ENCODE measurements around the gene OLFM2.
"Not testable (repeated sequence)": the region's sequence is repeated elsewhere in the genome, so short reads cannot be mapped to it uniquely, and the experiment has no call there.

OLFM2 gene

DNA sequence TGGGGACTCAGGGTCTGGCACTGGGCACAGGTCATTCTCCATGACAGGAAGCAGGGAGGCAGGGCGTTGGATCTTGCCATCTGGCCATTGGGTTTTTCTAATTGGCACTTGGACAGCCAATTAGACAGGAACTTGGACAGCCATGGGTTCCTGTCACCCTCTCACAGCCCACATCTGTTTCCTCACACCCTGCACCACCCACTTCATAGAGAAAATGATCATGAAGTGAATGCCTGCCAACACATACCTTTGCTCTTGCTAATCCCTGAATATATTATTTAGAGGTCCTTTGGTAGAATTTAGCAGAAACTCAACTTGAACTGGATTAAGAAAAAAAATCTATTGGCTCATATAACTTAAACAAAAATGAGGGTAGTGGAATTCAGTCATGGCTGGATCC lies 4.9 kb upstream of the OLFM2 start:
- Histone ChIP-seq H3K4me3 (ENCODE audit: low read length) (no peak overlapping the region), H3K9me3 (replicated peaks; ENCODE audit: low read length) (peaks cover 6% of the 10 kb centered on the region), H3K4me1 (ENCODE audit: control insufficient read depth, insufficient read depth, low read length) (peaks cover 21% of the 10 kb centered on the region), H3K27me3 (ENCODE audit: control insufficient read depth, insufficient read depth, low read length) (peaks cover 14% of the 10 kb centered on the region), H3K4me2 (ENCODE audit: low read length) (no peak overlapping the region), H3K9ac (ENCODE audit: low read depth, low read length) (no peak overlapping the region), H3K36me3 (ENCODE audit: insufficient read depth, low read length) (no peaks in the 10 kb centered on the region)

DNA sequence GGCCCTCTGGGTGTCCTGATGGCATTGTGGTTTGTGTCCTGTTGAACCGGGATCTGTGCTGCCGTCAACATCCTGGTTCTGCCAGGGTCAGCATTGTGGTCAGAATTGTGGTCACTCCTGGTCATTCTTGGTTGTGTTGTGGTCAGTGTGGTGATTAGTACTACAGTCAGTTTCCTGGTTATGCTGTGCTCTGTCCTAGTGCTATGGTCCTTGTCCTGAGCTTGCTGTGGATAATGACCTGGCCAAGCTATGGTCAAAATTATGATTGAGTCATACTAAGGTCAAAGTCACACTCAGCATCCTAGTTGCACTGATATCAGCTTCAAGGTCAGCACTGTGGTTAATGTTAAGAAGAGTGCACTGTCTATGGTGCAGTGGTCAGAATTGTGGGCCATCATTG lies 4.5 kb upstream of the OLFM2 start:
- Histone ChIP-seq H3K27me3 (ENCODE audit: control insufficient read depth, insufficient read depth, low read length) (peaks cover 15% of the 10 kb centered on the region), H3K9me3 (replicated peaks; ENCODE audit: low read length) (peaks cover 6% of the 10 kb centered on the region), H3K9ac (ENCODE audit: low read depth, low read length) (no peak overlapping the region), H3K36me3 (ENCODE audit: insufficient read depth, low read length) (no peaks in the 10 kb centered on the region), H3K4me3 (ENCODE audit: low read length) (no peak overlapping the region), H3K4me1 (ENCODE audit: control insufficient read depth, insufficient read depth, low read length) (peaks cover 17% of the 10 kb centered on the region), H3K4me2 (ENCODE audit: low read length) (no peak overlapping the region)

DNA sequence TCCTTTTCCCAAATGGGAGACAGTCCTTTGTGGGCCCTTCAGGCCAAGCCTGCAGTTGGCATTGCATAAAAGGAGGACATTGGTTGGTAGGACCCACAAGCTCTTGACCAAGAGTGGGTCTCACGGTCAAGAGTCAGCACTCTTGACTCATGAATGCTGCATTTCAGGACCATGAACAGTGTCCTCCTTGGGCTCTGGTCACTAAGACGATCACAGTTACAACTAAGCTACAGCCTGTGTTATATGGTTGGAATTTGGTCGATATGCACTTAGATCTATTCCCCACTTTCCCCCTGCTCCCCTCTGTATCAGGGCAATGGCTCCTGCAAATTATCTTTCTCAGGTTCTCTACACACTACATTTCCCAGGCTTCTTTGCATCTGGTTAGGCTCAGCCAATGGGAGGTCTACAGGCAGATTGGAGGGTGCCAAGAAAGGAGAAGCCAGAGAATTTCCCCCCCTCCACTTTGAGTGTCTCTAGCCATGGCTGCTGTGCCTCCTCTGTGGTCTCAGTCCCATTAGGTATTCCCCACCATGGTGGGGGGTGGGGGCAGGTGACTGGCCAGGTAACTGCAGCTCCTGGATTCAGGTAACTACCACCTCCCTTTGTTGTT lies 3.1 kb upstream of the OLFM2 start:
- no peak overlapping the region for H3K9ac ChIP-seq (ENCODE audit: low read depth, low read length)
- H3K36me3 ChIP-seq (ENCODE audit: insufficient read depth, low read length): no peaks in the 10 kb centered on the region
- peaks cover 6% of the 10 kb centered on the region for H3K4me1 ChIP-seq (ENCODE audit: control insufficient read depth, insufficient read depth, low read length)
- H3K4me3 ChIP-seq (ENCODE audit: low read length): no peak overlapping the region
- peaks cover 28% of the 10 kb centered on the region for H3K27me3 ChIP-seq (ENCODE audit: control insufficient read depth, insufficient read depth, low read length)
- H3K9me3 ChIP-seq (replicated peaks; ENCODE audit: low read length): peaks cover 6% of the 10 kb centered on the region
- no peak overlapping the region for H3K4me2 ChIP-seq (ENCODE audit: low read length)

DNA sequence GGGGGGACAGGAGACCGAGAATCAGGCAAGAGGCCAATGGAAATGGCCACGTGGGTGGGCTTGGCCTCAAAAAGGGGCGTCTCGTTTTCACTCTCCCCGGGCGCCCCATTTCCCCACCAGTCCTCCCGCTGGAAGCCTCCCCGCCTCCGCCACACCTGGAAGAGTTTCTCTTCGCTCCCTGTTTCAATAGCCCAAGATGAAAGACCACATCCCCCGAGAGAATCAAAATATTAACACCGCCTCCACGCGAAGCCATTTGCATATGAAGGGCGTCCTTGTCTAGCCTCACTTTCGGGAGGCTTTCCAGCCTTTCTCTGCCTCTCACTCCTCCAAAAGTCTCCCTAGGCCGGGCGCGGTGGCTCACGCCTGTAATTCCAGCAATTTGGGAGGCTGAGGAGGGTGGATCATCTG lies 691 bp upstream of the OLFM2 start:
- Histone ChIP-seq H3K4me2 (ENCODE audit: low read length) (no peak overlapping the region), H3K9ac (ENCODE audit: low read depth, low read length) (no peak overlapping the region), H3K9me3 (replicated peaks; ENCODE audit: low read length) (peaks cover 5% of the 10 kb centered on the region), H3K36me3 (ENCODE audit: insufficient read depth, low read length) (no peaks in the 10 kb centered on the region), H3K4me3 (ENCODE audit: low read length) (no peak overlapping the region), H3K4me1 (ENCODE audit: control insufficient read depth, insufficient read depth, low read length) (peaks cover 6% of the 10 kb centered on the region), H3K27me3 (ENCODE audit: control insufficient read depth, insufficient read depth, low read length) (peaks cover 34% of the 10 kb centered on the region)

DNA sequence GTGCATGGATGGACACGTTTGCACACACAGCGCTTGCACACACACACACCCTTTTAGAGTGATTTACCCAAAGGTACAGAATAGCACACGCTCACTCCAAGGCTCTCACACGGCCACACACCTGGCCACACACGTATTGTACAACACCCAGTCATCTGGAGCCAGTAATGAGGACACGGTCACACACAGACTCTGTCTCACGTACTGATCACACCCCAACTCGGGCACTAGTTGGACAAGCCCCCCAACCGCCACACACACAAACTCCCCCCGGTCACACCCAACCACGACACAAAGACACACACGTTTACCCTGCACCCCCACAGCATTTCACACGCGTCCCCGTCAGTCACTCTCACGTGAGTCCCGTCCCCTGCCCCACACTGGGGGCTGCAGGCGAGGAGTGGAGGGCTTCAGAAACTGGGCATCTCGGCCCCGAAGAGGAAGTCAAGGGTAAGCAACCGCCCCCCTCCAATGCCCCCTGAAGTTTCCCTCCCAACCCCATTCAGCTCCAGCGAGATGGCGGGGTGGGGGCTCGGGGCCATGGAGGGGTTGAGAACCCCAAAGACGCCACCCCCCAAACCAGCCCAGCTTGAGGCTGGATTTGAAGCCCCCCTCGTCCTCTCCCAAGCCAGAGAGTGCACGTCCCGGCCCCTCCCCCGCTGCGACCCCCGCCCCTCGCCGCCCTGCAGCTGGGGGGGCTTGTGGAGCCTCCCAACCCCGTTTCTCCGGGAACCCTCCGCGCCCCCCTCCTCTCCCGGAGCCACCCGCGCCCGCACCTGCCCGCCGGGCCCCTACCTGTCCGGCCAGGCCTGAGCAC lies 599 bp downstream of the OLFM2 start:
- no peak overlapping the region for H3K4me2 ChIP-seq (ENCODE audit: low read length)
- no peaks in the 10 kb centered on the region for H3K9me3 ChIP-seq (replicated peaks; ENCODE audit: low read length)
- peaks cover 3% of the 10 kb centered on the region for H3K4me1 ChIP-seq (ENCODE audit: control insufficient read depth, insufficient read depth, low read length)
- no peak overlapping the region for H3K4me3 ChIP-seq (ENCODE audit: low read length)
- no peaks in the 10 kb centered on the region for H3K36me3 ChIP-seq (ENCODE audit: insufficient read depth, low read length)
- no peak overlapping the region for H3K9ac ChIP-seq (ENCODE audit: low read depth, low read length)
- H3K27me3 ChIP-seq (ENCODE audit: control insufficient read depth, insufficient read depth, low read length): peaks cover 34% of the 10 kb centered on the region

DNA sequence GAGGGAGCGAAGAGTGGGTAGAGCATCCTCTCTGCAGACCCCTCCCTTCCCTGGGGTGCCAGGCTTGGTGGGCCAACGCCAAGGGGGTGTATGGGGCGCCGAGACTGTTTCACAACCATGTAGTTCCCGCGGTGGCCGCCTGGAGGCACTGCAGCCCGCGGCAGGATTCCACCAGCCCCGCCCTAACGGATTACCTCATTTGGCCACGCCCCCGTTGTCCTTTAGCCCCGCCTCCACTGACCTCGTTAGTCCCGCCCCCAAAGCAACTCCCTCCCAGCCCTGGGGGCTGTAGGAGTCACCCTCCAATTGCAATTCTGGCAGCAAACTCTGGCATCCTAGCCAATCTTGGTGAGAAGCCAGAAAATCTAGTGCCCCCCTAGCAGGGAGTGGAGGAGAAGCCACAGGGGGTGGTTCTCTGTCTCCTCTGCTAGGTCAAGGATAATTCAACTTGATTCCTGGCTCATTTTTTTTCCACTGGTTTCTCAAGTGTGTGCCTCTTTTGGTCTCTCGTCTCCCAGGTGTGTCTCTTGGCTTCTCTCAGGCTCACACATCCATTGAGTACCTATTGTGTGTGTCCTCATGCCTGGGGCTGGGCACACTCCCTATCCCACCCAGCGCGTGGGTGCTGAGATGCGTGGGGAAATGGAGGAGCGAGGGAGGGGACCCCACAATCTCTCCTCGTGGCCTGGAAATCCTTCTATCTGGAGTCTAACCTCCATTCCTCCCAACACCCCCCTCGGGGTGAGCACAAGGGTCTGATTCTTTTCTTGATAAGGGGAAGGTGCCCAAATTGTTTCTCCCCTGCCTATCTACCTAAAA lies 2.0 kb downstream of the OLFM2 start:
- Histone ChIP-seq H3K4me1 (ENCODE audit: control insufficient read depth, insufficient read depth, low read length) (peaks cover 2% of the 10 kb centered on the region), H3K4me3 (ENCODE audit: low read length) (no peak overlapping the region), H3K9me3 (replicated peaks; ENCODE audit: low read length) (no peaks in the 10 kb centered on the region), H3K4me2 (ENCODE audit: low read length) (no peak overlapping the region), H3K9ac (ENCODE audit: low read depth, low read length) (no peak overlapping the region), H3K36me3 (ENCODE audit: insufficient read depth, low read length) (no peaks in the 10 kb centered on the region), H3K27me3 (ENCODE audit: control insufficient read depth, insufficient read depth, low read length) (peaks cover 34% of the 10 kb centered on the region)

DNA sequence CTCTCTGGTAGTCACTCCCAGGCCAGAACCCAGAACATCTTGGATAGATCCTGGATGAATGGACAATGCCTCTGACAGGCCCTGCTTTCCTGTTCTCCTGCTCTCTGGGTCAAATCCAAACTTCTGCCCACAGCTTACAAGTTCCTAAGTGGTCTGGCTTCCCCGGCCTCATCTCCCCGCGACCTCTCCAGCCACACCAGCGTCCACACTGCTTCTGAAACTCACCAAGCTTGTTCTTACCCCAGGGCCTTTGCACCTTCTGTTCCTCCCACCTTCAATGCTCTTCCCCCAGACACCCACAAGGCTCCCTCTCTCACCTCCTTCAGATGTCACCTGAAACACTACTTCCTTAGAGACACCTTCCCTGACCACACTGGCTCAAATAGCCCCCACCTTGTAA lies 3.5 kb downstream of the OLFM2 start:
- H3K36me3 ChIP-seq (ENCODE audit: insufficient read depth, low read length): no peaks in the 10 kb centered on the region
- H3K4me3 ChIP-seq (ENCODE audit: low read length): no peak overlapping the region
- no peak overlapping the region for H3K4me2 ChIP-seq (ENCODE audit: low read length)
- peaks cover 2% of the 10 kb centered on the region for H3K4me1 ChIP-seq (ENCODE audit: control insufficient read depth, insufficient read depth, low read length)
- H3K9me3 ChIP-seq (replicated peaks; ENCODE audit: low read length): no peaks in the 10 kb centered on the region
- peaks cover 37% of the 10 kb centered on the region for H3K27me3 ChIP-seq (ENCODE audit: control insufficient read depth, insufficient read depth, low read length)
- no peak overlapping the region for H3K9ac ChIP-seq (ENCODE audit: low read depth, low read length)

DNA sequence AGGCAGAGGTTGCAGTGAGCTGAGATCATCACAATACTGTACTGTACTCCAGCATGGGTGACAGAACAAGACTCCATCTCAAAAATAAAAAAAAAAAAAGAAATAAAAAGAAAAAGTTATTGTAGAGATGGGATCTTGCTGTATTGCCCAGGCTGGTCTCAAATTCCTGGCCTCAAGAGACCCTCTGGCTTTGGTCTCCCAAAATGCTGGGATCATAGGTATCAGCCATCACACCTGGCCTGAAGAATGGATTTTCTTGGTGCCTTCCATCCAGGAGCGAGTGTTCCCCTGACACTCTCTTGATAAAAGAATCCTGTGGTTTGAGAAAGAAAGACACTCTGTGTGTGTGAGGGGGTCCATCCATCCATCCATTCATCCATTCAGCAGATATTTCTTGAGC lies 4.7 kb downstream of the OLFM2 start:
- no peak overlapping the region for H3K9ac ChIP-seq (ENCODE audit: low read depth, low read length)

DNA sequence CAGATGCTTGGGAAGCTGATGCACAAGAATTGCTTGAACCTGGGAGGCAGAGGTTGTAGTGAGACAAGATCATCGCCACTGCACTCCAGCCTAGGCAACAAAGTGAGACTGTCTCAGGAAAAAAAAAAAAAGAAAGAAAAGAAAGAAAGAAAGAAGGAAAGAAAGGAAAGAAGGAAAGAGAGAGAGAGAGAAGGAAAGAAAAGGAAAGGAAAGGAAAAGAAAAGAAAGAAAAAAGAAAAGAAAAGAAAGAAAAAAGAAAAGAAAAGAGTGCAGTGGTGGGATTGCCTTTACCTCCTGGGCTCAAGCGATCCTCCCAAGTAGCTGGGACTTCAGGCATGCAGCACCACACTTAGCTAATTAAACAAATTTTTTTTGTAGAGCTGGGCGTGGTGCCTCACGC lies 12.9 kb downstream of the OLFM2 start:
- no peaks in the 10 kb centered on the region for H3K4me1 ChIP-seq (ENCODE audit: control insufficient read depth, insufficient read depth, low read length)
- no peak overlapping the region for H3K4me3 ChIP-seq (ENCODE audit: low read length)
- no peaks in the 10 kb centered on the region for H3K9me3 ChIP-seq (replicated peaks; ENCODE audit: low read length)
- H3K9ac ChIP-seq (ENCODE audit: low read depth, low read length): no peak overlapping the region
- H3K36me3 ChIP-seq (ENCODE audit: insufficient read depth, low read length): no peaks in the 10 kb centered on the region
- peaks cover 3% of the 10 kb centered on the region for H3K27me3 ChIP-seq (ENCODE audit: control insufficient read depth, insufficient read depth, low read length)
- H3K4me2 ChIP-seq (ENCODE audit: low read length): no peak overlapping the region

More for the DNA sequence above, 4.7 kb downstream of the OLFM2 start:
- Histone ChIP-seq H3K9me3 (replicated peaks; ENCODE audit: low read length) (no peaks in the 10 kb centered on the region), H3K4me3 (ENCODE audit: low read length) (no peak overlapping the region), H3K4me2 (ENCODE audit: low read length) (no peak overlapping the region), H3K27me3 (ENCODE audit: control insufficient read depth, insufficient read depth, low read length) (peaks cover 28% of the 10 kb centered on the region), H3K36me3 (ENCODE audit: insufficient read depth, low read length) (no peaks in the 10 kb centered on the region), H3K4me1 (ENCODE audit: control insufficient read depth, insufficient read depth, low read length) (peaks cover 2% of the 10 kb centered on the region)

DNA sequence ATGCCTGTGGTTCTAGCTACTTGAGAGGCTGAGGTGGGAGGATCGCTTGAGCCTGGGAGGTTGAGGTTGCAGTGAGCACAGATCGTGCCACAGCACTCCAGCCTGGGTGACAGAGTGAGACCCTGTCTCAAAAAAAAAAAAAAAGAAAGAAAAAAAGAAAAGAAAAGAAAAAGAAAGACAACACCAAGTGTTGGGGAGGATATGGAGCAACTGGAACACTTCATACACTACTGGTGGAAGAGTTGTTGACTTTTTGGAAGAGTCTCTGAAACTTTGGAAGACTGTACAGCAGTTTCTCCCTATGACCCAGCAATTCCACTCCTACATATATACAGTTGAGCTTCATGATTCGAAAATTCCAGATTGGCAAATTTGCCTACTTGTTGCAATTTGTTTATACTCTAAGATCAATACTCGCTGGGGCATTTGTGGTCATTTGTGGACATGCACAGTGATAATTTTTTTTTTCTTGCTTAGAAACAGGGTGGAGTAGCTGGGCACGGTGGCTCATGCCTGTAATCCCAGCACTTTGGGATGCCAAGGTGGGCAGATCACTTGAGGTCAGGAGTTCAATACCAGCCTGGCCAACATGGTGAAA lies 13.4 kb downstream of the OLFM2 start:
- not testable (repeated sequence) for H3K36me3 ChIP-seq (ENCODE audit: insufficient read depth, low read length); H3K9me3 ChIP-seq (replicated peaks; ENCODE audit: low read length); H3K27me3 ChIP-seq (ENCODE audit: control insufficient read depth, insufficient read depth, low read length); H3K4me2 ChIP-seq (ENCODE audit: low read length); H3K9ac ChIP-seq (ENCODE audit: low read depth, low read length); H3K4me3 ChIP-seq (ENCODE audit: low read length); H3K4me1 ChIP-seq (ENCODE audit: control insufficient read depth, insufficient read depth, low read length)

DNA sequence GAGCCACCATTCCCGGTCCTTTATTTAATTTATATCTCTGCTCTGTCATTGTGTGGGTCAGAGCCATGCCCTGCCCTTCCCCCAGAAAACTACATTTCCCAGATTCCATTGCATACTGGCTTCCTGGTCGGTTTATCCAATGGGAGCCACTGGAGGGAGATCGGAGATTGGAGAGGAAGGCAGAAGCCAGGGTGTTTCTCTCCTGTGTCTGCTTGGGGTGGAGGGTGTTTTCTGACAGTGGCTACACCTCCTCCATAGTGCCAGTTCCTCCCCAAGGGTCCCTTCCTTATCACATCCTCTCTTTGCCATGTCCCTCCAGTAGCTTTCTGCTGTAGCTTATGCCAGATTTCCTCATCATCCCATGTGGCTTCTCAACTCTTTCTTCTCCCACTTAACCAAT lies 19.0 kb downstream of the OLFM2 start:
- Histone ChIP-seq H3K4me2 (ENCODE audit: low read length) (no peak overlapping the region), H3K9ac (ENCODE audit: low read depth, low read length) (no peak overlapping the region), H3K27me3 (ENCODE audit: control insufficient read depth, insufficient read depth, low read length) (peaks cover 13% of the 10 kb centered on the region), H3K4me1 (ENCODE audit: control insufficient read depth, insufficient read depth, low read length) (peaks cover 10% of the 10 kb centered on the region), H3K4me3 (ENCODE audit: low read length) (no peak overlapping the region), H3K9me3 (replicated peaks; ENCODE audit: low read length) (no peaks in the 10 kb centered on the region), H3K36me3 (ENCODE audit: insufficient read depth, low read length) (no peaks in the 10 kb centered on the region)
